HG02852 (cell line): ENCODE data around the gene TRAPPC5.

ENCODE experiments used
- ATAC-seq: cut with Tn5 transposase; IDR thresholded peaks from one replicate; pipeline ENCODE4 v1.9.1; 2021; ENCODE audit warnings: mild to moderate bottlenecking, moderate library complexity; ENCODE audit not compliant: unreplicated experiment

Gene TRAPPC5

DNA sequence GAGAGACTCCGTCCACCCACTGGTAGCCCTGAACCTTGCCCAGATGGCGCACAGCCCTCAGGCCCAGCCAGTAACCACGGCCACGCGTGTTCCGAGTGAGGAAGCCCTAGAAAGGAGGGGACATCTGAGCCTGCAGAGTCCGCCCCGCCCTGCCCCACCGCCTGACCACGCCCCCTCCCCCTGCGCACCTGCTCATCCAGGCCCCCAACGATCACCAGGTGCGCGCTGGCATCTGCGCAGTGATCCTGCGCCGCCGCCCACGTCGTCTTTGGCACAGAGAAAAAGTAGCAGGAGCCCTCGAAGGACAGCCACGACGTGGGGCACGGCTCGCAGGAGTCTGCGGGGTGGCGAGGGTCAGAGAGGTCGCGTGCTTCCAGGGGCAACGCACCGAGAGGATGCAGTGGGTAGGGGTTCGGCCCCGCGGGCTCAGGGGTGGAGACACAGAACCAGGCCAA is 49.2 kb downstream of the TRAPPC5 start:
- ATAC-seq, result no peak

DNA sequence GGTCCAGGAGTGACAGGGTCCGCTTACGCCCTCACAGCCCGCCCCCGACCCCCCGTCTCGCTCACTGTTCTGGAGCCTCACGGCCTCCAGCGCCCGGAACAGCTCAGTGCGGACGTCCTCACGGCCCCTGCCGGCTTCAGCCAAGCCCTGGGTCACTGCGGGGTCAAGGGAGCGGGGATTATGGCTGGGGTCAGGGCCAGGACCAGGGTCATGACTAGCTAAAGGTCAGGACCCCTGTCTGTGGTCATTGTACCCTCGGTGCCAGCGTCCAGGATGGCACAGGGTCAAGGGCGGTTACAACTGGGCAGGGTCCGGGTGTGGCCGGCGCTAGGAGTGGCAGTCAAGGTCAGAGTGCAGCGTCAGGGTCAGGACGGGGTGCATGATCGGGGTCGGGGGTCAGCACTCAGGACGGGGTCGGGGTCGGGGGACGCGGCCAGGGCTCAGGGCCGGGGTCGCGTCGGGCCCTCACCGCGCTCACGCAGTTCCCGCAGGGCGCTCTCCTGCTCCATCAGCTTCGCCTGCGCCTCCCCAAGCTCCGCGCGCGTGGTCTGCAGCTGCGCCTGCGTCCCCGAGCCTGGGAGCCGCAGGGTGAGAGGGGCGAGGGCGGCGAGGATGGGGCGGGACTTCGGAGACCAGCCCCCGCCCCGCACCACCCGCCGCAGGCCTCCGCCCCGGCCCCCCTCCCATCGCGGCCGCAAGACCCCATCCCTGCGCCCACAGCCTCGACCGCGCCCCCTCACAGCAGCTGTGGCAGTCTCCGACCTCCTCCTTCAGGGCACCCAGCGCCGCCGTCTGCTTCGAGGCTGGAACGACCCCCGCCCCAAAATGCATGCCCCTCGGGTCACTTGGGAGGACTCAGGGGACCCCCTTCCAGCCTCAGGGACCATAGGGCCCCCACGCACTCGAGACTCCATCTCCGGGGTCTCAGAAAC is 49.9 kb downstream of the TRAPPC5 start:
- ATAC-seq, result no peak

DNA sequence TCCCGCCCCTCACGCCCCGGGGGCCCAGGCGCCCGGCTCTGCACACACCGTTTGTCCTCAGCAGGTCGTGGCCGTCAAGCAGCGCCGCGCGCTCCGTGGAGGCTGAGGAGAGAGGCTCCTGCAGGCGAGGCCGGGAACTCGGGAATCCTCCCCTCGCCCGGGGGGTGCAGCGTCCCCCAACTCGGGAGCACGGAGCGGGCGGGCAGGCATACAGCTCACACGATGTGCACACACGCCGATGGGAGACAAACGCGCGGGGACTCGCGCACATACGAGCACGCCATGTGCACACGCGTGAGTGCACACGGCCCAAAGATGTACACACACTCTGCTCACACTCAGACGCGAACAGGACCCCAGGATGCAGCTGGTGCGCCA is 50.6 kb downstream of the TRAPPC5 start:
- no peak for ATAC-seq

DNA sequence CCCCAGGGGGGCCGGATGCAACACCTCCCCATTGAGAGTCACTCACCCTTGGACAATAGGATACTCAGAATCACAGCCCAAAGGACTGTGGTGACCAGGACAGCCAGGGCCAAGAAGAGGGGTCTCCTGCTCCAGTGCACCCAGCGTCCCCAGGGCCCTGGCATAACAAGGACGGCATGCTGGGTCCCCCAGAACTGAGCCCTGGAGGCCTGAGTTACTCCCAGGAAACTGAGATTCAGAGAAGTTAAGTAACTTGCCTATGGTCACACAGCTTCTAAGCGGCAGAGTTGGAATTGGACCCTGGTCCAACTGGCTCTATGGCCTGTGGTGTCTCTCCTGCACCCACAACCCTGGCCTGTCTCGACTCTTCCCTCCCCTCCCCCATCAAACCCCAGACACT is 51.0 kb downstream of the TRAPPC5 start:
- ATAC-seq, result no peak

DNA sequence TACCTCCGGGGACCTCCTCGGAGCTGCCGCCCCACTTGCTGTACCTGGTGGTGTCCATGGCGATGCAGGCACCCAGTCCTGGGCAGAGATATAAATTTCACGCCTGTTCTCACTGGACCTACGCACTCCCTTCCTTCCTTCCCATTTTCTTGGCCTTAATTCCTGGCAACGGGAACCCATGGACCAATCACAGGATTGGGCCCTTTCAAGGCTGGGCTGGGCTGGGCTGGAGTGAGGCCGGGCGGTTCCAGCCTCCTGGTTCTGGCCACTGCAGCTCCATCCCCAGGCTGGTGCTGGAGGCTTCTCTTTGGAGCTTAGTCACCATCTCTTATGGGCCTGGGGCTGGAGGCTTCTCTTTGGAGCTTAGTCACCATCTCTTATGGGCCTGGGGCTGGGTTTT is 51.4 kb downstream of the TRAPPC5 start, which contains the start of gene CLEC4G:
Gene CLEC4G, minus strand, starts transcription at position 66 of the 400 bp plus-strand sequence. Its CDS starts 8 bp downstream, at position 58.
- no peak for ATAC-seq

DNA sequence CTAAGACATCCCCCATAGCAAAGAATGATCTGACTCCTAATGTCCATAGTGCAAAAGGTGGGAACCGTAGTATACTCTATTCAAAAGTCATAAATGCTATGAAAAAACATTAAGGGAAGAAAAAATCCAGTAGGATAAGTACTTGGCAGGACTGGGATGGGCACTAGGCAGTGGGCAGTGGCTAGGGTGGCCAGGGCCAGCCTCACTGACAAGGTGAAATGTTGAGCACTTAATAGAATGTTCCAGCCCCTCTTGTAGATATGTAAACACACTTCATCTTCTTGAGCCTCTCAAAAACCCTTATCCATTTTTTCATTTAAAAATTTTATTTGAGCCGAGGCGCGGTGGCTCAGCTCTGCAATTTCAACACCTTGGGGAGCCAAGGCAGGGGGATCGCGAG is 52.7 kb downstream of the TRAPPC5 start:
- no peak for ATAC-seq

DNA sequence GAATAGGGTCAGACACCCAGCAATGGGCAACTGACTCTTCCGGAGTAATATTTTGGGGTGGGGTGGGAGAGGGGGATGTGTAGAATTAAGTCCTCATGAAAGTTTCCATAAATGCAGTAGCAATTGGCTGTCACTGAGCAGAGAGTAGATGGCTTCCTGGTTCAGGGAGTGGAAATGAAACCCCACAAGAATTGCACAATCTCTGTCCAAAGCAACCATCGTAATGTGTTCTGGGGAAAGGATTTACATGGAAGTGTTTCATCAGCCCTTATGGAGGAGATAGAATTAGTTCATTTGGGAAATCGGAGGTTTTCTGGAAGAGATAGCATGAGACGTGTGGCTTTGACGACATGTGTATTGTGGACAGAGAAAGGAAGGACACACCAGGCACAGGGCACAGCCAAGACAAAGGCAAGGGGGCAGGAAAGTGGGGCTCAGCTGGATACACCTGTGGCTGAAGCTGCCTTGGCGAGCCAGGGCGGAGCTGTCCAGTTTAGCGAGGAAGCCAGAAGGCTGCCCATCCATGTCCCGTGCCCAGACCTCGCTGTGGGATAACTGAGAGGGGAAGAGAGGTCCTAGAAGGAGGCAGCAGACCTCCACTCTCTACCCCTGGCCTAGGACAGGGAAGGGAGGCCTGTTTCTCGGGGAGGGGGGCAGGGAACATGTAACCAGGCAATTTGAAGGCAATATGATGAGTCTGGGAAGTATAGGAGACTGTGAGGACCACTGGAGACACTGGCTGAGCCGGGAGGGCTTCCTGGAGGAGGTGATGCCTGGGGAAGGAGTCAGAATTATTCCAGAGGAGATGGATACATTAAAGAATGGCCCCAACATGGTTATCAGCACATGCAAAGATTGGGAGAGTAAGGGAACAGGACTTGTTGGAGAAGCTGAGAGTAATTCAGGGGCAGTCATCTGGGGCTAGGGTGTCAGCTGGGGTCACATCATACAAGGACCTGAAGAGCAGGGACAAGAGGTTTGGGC is 53.9 kb downstream of the TRAPPC5 start:
- ATAC-seq, result no peak

DNA sequence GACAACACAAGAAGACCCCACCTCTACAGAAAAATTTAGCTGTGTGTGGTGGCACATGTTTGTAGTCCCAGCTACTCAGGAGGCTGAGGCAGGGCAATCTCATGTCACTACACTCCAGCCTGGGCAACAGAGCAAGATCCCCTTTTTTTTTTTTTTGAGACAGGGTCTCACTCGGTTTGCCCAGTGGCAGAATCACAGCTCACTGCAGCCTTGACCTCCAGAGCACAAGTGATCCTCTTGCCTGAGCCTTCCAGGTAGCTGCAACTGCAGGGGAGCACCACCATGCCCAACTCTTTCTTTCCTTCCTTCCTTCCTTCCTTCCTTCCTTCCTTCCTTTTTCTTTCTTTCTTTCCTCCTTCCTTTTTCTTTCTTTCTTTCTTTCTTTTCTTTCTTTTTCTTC is 55.5 kb downstream of the TRAPPC5 start:
- no peak for ATAC-seq

DNA sequence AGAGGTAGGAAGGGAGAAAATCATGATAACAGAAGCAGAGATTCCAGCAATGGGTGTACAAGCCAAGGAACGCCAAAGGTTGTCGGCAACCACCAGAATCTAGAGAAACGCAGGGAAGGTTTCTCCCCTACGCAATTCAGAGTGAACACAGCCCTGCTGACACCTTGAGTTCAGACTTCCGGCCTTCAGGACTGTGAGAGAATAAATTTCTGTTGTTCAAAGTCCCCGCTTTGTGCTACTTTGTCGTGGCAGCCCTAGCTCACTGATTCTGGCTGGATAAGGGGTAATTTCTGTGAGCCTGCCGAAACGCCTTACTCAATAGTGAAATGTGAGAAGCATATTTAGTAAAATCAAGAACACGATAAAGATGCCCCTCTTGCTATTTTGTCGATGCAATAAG is 56.6 kb downstream of the TRAPPC5 start:
- ATAC-seq, result no peak
